GM21423 (cell line): Measurements from ENCODE around the gene C12orf50.
"Not testable (repeated sequence)": the region's sequence is repeated elsewhere in the genome, so short reads cannot be mapped to it uniquely, and the experiment has no call there.

ENCODE experiments used
- ATAC-seq: cut with Tn5 transposase; IDR thresholded peaks from one replicate; pipeline ENCODE4 v1.9.1; 2021; ENCODE audit warnings: mild to moderate bottlenecking, moderate library complexity; ENCODE audit not compliant: unreplicated experiment

Gene C12orf50

DNA sequence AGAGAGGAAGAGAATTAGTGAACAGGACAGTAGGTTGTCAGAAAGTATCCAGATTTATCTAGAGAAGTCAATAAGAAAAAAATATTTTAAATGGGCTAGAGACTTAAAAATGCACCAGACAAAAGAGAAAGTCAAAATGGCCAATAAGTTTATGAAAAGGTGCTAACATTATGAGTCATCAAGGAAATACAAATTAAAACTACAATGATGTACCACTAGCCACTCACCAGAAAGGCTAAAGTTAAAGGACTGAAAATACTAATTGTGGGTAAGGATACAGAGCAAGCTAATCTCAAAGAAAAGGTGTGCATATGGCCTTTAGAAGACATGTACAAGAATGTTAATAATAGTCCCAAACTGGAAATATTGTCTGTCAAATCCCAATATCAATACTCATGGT is 37.7 kb downstream of the C12orf50 start:
- ATAC-seq: no peak

DNA sequence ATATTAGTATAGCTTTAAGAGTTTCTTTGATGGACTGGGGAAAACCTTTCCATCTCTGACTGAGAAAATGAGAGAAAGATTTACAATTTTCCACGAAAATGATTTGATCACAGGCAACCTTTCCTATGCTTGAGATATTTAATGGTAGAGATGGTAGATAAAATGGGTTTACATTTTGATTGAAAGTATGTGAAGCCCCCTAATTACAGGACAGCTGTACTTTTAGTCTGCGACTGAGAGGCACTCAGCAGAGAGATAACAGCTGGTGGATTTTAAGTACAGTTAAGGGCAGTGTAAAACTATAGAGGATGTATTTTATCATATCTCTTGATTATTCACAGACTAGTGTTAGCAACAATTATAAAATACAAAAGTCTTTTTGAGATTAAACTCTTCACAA is 40.7 kb downstream of the C12orf50 start:
- no peak for ATAC-seq

DNA sequence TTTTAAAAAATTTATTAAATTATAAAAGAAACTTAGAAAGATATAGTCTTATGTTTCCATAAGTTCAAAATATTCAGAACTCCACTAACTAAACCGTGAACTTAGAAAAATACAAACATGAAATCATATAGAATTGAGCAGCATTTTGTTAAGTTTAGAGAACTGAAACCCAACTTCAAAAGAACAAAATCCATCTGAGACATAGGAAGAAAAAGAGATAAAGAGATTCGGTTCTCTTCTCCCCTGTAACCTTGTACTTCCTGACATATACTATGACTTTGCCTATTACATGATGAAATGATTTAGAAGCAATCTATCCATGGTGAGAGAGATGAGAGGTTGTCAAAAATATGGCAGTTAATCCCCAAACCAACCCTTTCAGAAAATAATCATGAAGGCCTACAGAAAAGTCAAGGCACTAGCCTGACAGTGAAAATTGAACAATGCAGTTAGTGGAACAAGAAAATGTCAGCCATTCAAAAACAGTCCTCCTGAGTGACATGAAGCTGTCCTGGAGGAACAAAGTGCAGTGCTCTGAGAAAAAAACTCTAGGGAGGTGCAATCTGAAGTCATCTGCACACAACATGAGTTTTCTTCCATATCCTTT is 44.0 kb downstream of the C12orf50 start:
- no peak for ATAC-seq

DNA sequence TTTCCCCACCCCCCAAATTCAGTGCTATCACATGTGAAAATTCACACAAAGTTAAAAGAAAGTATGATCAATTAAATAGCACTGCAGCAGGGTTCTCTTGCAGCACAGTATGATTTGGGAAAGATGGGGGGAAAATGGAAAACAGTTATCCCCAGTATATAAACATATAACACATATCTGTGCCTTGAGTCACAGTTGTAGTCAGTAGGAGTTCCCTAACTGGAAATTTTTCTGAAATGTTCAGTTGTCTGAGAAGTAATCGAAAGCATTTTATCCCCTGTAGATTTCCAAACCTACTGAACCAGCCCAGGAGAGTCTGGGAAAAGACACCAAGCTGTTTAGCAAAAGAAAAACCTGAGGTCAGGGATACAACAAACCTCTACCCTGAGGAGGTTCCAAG is 47.0 kb downstream of the C12orf50 start:
- no peak for ATAC-seq

DNA sequence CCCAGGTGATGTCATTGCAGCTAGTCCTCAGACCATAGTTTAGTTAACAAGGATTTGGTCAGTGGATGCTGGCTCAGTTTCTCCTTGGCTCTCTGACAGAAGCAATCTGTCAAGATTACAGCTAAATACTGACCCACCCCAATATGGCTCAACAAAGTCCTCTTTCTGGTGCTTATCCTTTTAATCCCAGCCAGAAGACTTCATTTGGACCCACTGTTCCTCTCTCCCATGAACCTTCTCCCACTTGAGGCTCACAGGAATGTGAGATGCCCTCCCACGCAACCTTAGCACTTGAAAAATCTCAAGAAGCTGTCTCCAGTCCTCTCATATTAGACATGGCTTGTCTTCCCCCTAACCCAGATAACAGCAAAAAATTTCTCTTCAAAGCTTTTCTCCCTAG is 47.7 kb downstream of the C12orf50 start:
- ATAC-seq: no peak

DNA sequence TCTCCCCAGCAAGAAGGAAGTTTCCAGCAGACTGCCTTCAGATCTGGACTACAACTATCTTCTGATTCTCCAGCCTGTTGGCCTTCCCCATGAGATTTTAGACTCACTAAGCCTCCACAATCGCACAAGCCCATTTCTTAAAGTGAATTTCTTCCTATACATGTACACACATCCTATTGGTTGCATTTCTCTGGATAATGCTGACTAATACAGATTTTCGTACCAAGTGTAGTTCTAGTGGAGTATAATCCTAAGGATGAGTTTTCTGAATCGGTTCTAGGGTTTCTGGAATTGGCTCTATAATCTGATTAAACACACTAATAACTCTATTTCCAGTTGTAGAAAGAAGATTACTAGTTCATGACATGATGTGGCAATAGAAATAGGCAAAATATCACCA is 53.3 kb downstream of the C12orf50 start:
- ATAC-seq: no peak

DNA sequence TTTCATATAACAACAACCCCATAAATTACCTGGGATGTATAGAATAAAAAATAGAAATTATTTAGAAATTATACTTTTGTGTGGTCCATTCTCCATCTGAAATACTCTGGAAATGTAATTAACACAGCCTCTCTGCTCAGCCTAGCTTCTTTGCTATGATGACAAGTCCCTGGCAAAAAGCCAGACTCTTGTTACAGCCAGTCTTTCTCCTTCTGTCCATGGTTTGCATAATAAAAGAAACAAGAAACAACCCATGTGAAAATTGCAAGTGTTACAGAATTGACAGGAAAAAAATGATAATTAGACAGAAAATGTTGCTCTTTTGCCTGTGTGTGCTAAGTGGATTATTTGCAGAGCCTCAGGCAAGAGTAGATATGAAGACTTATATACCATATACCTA is 61.3 kb downstream of the C12orf50 start:
- ATAC-seq: no peak

DNA sequence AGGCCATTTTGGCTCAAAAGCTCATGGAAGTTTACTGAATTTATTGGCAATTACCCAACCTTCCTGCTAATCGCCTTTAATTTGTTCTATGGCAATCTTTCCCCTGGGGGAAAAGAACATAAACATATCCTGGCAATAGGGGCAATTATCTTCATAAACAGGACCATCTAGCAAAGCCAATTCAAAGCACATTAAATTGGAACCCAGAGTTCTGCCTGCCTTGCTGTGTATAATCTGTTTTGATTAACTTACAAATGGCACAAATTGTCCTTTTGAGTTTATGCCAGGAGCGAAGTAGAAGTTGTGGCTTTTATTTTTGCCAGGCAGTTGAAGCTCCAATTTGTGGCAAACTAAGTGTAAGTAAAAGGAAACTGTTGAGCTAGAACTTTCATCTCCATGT is 68.6 kb downstream of the C12orf50 start:
- no peak for ATAC-seq

DNA sequence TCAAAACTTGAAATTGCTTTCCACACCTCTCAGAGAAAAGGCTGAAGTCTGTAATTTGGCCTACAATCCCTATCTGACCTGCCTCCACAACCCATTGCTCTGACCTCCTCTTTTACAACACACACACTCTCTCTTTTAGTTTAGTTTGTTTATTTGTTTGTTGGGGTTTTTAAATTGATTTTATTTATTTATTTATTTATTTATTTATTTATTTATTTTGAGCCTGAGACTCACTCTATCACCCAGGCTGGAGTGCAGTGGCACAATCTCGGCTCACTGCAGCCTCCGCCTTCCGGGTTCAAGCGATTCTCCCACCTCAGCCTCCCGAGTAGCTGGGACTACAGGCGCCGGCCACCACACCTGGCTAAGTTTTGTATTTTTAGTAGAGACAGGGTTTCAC is 75.2 kb downstream of the C12orf50 start:
- not testable (repeated sequence) for ATAC-seq

DNA sequence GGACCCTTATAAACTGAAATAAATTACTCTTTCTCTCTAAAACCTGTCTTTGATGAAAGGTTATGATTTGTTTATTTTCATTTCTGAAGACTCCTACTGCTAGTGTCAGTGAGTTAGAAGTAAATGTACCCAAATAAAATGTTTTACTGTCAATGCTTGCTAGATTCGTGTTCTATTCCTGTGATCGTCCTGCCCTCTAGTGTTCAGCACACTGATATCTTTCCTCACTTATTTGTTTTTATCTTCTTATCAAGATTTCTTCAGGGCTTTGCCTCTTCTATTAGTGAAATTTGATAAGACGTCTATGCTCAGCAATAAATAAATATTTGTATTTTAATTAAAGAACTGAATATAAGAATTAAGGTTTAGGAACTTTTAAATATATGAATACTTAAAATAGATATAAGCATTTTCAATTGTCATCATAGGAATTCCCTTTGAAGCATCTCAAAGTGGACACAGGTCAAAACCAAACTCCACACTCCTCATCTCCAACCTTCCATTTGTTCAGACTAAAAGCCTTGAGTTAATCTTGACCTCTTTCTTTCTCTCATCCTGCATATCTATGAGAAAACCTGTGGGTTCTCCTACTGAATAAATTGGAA is 75.8 kb downstream of the C12orf50 start:
- no peak for ATAC-seq

DNA sequence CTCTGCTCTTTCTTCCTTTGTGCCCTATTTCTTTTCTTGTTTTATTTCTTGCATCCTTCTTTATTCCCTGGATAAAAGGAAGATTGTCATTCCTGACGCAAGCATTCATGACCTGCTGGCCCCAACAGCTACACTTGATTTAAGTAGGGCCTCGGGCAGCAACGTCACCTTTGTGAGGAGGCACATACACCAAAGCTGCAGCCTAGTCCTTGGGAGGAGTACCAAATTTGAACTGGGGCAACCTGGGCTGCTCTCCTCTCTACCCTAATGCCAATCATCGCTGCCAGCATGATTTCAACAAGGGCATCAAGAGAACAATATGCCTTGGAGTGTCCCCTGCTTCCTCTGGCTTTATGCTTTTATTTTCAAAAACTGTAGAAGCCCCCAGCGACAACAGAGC is 76.4 kb downstream of the C12orf50 start:
- no peak for ATAC-seq

DNA sequence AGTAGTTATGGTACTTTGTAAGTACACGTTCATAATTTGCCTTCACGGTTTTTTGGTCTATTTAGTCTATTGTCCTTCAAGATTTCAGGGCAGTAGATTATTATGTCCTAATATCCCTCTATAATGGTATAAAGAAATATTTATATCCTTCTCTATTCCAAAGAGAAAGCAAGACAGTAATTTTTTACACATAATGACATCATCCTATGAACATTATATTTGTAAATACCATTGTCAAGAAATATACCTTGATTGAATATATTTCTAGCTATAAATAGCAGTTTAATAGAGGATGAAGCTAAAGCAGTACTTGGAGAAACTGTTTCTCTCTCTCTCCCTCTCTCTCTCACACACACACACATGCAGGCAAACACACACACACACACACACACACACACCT is 77.0 kb downstream of the C12orf50 start:
- ATAC-seq: no peak

DNA sequence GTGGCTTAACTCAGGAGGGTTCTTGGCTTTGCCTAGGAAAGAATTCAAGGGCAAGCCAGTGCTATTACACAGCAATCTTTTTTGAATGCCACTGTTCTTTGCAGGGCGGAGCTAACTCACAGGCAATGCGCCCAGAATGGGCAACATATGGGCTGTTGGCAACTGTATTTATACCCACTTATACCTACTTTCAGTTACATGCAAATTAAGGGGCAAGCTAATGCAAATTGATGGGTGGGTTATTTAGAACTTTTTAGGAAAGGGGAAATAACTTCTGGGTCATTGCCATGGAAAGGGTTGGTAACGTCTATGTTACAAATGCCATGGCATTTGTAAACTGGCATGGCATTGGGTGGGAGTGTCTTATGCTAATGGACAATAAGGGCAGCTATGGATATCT is 85.4 kb downstream of the C12orf50 start:
- no peak for ATAC-seq

DNA sequence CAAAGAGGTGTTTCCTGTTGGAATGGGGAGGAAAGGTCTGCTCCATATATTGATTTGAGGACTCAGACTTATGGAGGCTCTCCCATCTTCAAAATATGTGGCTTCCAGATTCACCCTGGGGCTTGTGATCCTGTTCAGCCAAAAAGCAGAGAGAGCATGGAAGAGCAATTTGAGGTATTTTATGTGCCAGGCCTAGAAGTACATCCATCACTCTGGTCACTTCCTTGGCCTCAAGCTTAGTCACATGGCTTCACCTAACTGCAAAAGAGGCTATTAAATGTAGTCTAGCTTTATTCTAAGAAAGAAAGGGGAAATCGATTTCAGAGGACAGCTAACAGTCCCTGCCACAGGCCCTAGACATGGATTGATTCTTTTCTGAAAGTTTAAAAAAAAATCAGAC is 86.2 kb downstream of the C12orf50 start:
- no peak for ATAC-seq

DNA sequence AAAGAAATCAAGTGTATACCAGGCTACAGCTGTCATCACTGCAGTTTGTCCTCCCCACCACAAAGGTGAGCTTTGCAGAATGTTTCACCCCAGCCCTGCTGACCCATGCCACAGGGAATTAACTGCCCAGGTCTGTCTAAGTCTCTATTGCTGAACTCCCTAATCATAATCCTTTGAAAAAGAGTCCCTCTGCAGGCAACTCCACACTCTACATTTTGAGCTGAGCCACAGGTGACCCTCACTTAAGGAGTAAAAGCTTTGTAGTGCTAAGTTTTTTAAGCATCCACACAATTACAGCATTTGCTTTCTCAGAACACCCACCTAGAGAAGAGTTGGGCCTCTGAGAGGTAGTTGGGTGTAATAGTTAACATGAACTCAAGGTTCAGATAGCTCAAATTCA is 90.0 kb downstream of the C12orf50 start:
- no peak for ATAC-seq

DNA sequence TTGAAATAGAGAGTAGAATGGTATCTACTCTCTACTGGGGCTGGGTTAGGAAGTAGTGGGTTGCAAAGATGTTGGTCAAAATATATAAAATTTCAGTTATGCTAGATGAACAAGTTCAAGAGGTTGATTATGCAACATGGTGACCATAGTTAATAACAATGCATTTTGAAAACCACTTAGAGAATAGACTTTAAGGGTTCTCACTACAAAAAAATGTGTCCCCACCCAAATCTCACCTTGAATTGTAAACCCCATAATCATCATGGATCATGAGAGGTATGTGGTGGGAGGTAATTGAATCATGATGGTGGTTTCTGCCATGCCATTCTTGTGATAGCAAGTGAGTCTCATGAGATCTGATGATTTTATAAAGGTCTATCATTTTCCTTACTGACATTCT is 94.0 kb downstream of the C12orf50 start:
- ATAC-seq: no peak

DNA sequence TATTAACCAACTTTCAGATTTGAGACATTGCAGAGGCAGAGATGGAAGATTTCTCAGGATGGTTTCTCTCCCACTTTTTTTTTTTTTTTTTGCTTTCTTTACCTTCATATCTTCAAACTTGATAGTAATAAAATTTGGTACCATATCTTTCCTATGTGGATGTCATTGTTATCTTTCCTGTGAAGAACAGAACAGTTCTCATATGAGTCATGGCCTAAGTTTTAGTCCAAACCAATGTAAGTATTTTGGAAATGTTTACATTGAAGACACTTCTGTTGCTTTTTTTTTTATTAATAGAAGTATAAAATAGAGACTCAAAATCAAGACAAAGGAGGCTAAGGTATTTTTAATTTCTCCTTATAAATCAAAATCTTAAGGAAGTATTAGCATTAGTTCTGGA is 95.2 kb downstream of the C12orf50 start:
- no peak for ATAC-seq

DNA sequence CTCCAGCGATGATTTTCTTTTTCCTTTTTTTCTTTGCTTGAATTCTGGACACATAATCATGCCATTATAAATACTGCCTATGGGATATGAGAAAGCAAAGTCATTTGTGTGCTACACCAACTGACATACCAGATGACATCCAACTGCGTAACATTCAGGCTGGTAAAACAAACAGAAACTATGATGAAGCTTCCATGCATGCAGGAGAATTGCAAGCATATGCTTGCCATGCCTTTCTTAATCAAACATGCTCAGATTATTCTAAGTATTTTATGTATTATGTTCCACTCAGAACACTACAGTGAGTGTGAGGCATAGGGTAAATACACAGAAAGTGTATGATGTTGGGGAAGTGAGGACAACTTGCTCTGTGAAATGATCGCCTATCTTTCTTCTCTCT is 97.4 kb downstream of the C12orf50 start:
- ATAC-seq: no peak

DNA sequence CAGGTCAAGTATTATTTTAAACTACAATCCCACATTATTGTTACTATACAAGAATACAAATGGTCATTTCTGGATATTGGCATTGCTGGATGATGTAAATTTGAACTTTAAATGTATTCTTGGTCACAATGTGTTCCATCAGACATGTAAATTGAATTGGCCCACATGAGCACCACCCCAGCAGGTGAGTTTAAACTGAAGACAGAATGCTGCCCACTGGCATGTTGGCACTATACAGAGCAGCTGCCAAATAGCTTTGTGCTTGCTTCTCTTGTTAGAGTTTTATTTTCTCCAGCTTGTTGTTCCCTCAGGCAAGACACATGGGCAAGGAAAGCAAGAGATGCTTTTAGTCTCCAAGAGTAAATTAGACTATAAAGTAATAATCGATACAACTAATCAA is 98.6 kb downstream of the C12orf50 start:
- ATAC-seq: no peak
